Activated T-cell treated with anti-CD3 and anti-CD28 coated beads, Interleukin-2, amount 50 U/mL, for 4 hours (primary cell): ENCODE measurements around the gene RHOXF2. TPM values are rescaled to one million over a fixed set of nuclear protein-coding genes. Genes with fewer than 3 reads are reported as not detected.

Source experiments
- total RNA-seq, 3 donors: library from RNA; stranded (reverse); gene quantifications; one replicate each; pipeline ENCODE4 v1.2.1, GENCODE V29; 2021

The RHOXF2 gene
- total RNA-seq, 3 donors from 2014 or later = 0.11 to 0.16 TPM; not detected in 1

Other genes starting within 250 kb of the RHOXF2 start
- 10 to 100 TPM in 1 of 3 donors, 1 to 10 TPM in 2; 9.0 to 10.5 (median 9.8) TPM for gene NKAP, start 214.9 kb upstream of the RHOXF2 start, total RNA-seq
- under 1 TPM in 1 of 3 donors, not detected in 2; 0.13 TPM for gene RHOXF2B, start 80.9 kb upstream of the RHOXF2 start, total RNA-seq
- not detected for gene RHOXF1, start 42.7 kb upstream of the RHOXF2 start, total RNA-seq
- 10 to 100 TPM; 10.7 to 12.9 (median 11.4) TPM for gene ZBTB33, start 92.2 kb downstream of the RHOXF2 start, total RNA-seq
- gene TMEM255A, start 152.8 kb downstream of the RHOXF2 start, total RNA-seq = not detected
- gene ATP1B4, start 203.5 kb downstream of the RHOXF2 start, total RNA-seq = under 1 TPM; 0.03 to 0.19 (median 0.10) TPM